ENCODE results near the gene CDC7.
A peak's percentile ranks its signal among the peaks of the same experiment; 100 is the strongest.
"Not testable (repeated sequence)": the region's sequence is repeated elsewhere in the genome, so short reads cannot be mapped to it uniquely, and the experiment has no call there.

CDC7 gene

GRCh38 chr1:91500756-91501522 lies at the start of gene CDC7:
CDC7 (plus strand) TSS chr1:91500851; CDS start chr1:91501717, 866 bp downstream.
- DNase-seq (ENCODE audit: low spot score), result peak; percentile 96

GRCh38 chr1:91454136-91454535 lies 46.5 kb upstream of the CDC7 start:
- DNase-seq (ENCODE audit: low spot score), result no peak

- DNase-seq (ENCODE audit: low spot score), result no peak
Observed at GRCh38 chr1:91455334-91455733, 45.3 kb upstream of the CDC7 start.

- no peak for DNase-seq (ENCODE audit: low spot score)
Observed at GRCh38 chr1:91455896-91456295, 44.8 kb upstream of the CDC7 start.

- DNase-seq (ENCODE audit: low spot score), result not testable (repeated sequence)
Observed at GRCh38 chr1:91465350-91465749, 35.3 kb upstream of the CDC7 start.

- no peak for DNase-seq (ENCODE audit: low spot score)
Observed at GRCh38 chr1:91476533-91477217, 24.0 kb upstream of the CDC7 start.

- DNase-seq (ENCODE audit: low spot score), result no peak
Observed at GRCh38 chr1:91487469-91487868, 13.2 kb upstream of the CDC7 start.

GRCh38 chr1:91490501-91490900 lies 10.2 kb upstream of the CDC7 start:
- no peak for DNase-seq (ENCODE audit: low spot score)

GRCh38 chr1:91498035-91498434 lies 2.6 kb upstream of the CDC7 start:
- no peak for DNase-seq (ENCODE audit: low spot score)

- DNase-seq (ENCODE audit: low spot score), result no peak
Observed at GRCh38 chr1:91498498-91499245, 2.0 kb upstream of the CDC7 start.

GRCh38 chr1:91499346-91499745 lies 1.3 kb upstream of the CDC7 start:
- DNase-seq (ENCODE audit: low spot score), result no peak

GRCh38 chr1:91499904-91500755 lies 521 bp upstream of the CDC7 start:
- no peak for DNase-seq (ENCODE audit: low spot score)

GRCh38 chr1:91501523-91501851 lies 836 bp downstream of the CDC7 start:
- peak; percentile 36 for DNase-seq (ENCODE audit: low spot score)

- DNase-seq (ENCODE audit: low spot score), result no peak
Observed at GRCh38 chr1:91501971-91502671, 1.5 kb downstream of the CDC7 start.

GRCh38 chr1:91502672-91503184 lies 2.1 kb downstream of the CDC7 start:
- DNase-seq (ENCODE audit: low spot score), result no peak

- DNase-seq (ENCODE audit: low spot score), result no peak
Observed at GRCh38 chr1:91503332-91503900, 2.8 kb downstream of the CDC7 start.

GRCh38 chr1:91503975-91504530 lies 3.4 kb downstream of the CDC7 start:
- no peak for DNase-seq (ENCODE audit: low spot score)

GRCh38 chr1:91505086-91505485 lies 4.4 kb downstream of the CDC7 start:
- no peak for DNase-seq (ENCODE audit: low spot score)

- no peak for DNase-seq (ENCODE audit: low spot score)
Observed at GRCh38 chr1:91506071-91506470, 5.4 kb downstream of the CDC7 start.

- DNase-seq (ENCODE audit: low spot score), result no peak
Observed at GRCh38 chr1:91507328-91507727, 6.7 kb downstream of the CDC7 start.

GRCh38 chr1:91510754-91511153 lies 10.1 kb downstream of the CDC7 start:
- DNase-seq (ENCODE audit: low spot score), result no peak

Measured in GM03348 (cell line).